T-cell (primary cell): ENCODE results near the gene FUT1. TPM values are rescaled to one million over a fixed set of nuclear protein-coding genes. Genes with fewer than 3 reads are reported as not detected.

Source experiments
- ATAC-seq, 4 experiments: fragments of 200-7000 bp in 3 of 4; fragments of 150-1000 bp in 1 of 4; cut with Tn5 transposase; replicated peaks in 1 of 4; 1 replicate in 3 of 4; 2 replicates in 1 of 4; pipeline ENCODE4 v1.10.0; 2021; ENCODE audit warnings: moderate library complexity in 3 of 4, mild to moderate bottlenecking in 2 of 4, moderate number of reproducible peaks in 1 of 4
- CTCF ChIA-PET, 2 donors: fragments of 300-600 bp; sonication (Branson Sonifier 250); formaldehyde crosslinking; loops; one replicate each; lab custom pipeline; 2022; ENCODE audit warnings: antibody characterized with exemption in 2 of 2; lab: Charles Lee
- POLR2A ChIA-PET, 2 donors: fragments of 300-600 bp; sonication (Branson Sonifier 250); formaldehyde crosslinking; loops; one replicate each; lab custom pipeline; 2022; ENCODE audit warnings: antibody characterized with exemption in 2 of 2; lab: Charles Lee
- DNase-seq, 35 experiments: peaks; one replicate each; pipeline versions ENCODE4 v3.0.0 to v3.0.0-alpha.2; 2013 to 2023
- H3K27ac ChIP-seq: one replicate; pipeline ENCODE4 v1.5.1; 2013; ENCODE audit warnings: low read length
- H3K27me3 ChIP-seq, 2 experiments: replicated peaks in 1 of 2; 1 replicate in 1 of 2; 2 replicates in 1 of 2; pipeline versions ENCODE4 v1.6.1 to v1.7.0; 2013; ENCODE audit warnings: low read length in 1 of 2, mixed read lengths in 1 of 2; ENCODE audit not compliant: control insufficient read depth in 2 of 2, insufficient read depth in 2 of 2; ENCODE audit errors: extremely low read depth in 1 of 2
- H3K36me3 ChIP-seq, 2 donors: 1 replicate in 1 of 2; 2 replicates in 1 of 2; pipeline versions ENCODE4 v1.6.1 to v1.7.0; 2013; ENCODE audit warnings: low read length in 1 of 2; ENCODE audit not compliant: control insufficient read depth in 2 of 2, insufficient read depth in 1 of 2; ENCODE audit errors: extremely low read depth in 1 of 2
- H3K4me1 ChIP-seq, 2 experiments: 1 replicate in 1 of 2; 2 replicates in 1 of 2; pipeline versions ENCODE4 v1.6.1 to v1.7.0; 2013; ENCODE audit warnings: low read length in 2 of 2, mixed read lengths in 1 of 2; ENCODE audit not compliant: insufficient read depth in 2 of 2, control insufficient read depth in 1 of 2; ENCODE audit errors: extremely low read depth in 1 of 2
- H3K4me3 ChIP-seq, 2 donors: 1 replicate in 1 of 2; 2 replicates in 1 of 2; pipeline versions ENCODE4 v1.5.1 to v1.7.0; 2013; ENCODE audit warnings: mild to moderate bottlenecking in 2 of 2, low read length in 1 of 2, moderate library complexity in 1 of 2; ENCODE audit not compliant: control insufficient read depth in 1 of 2; ENCODE audit errors: extremely low read depth in 1 of 2
- H3K9me3 ChIP-seq: 2 replicates; pipeline ENCODE4 v1.7.0; 2013
- H3K27ac Mint-ChIP-seq, 2 donors: one replicate each; pipeline ENCODE4 v1.8.0; 2020 to 2021; ENCODE audit warnings: mild to moderate bottlenecking in 2 of 2, mixed read lengths in 2 of 2
- H3K27me3 Mint-ChIP-seq, 2 donors: one replicate each; pipeline ENCODE4 v1.8.0; 2021 to 2022; ENCODE audit warnings: mixed read lengths in 2 of 2
- H3K36me3 Mint-ChIP-seq: one replicate; pipeline ENCODE4 v1.8.0; 2021; ENCODE audit warnings: mixed read lengths
- H3K4me1 Mint-ChIP-seq, 3 donors: one replicate each; pipeline ENCODE4 v1.8.0; 2020 to 2022; ENCODE audit warnings: mixed read lengths in 3 of 3, mild to moderate bottlenecking in 1 of 3
- H3K4me3 Mint-ChIP-seq, 3 donors: one replicate each; pipeline ENCODE4 v1.8.0; 2020 to 2022; ENCODE audit warnings: mild to moderate bottlenecking in 3 of 3, mixed read lengths in 3 of 3, moderate library complexity in 3 of 3
- H3K9me3 Mint-ChIP-seq, 3 donors: one replicate each; pipeline ENCODE4 v1.8.0; 2020 to 2022; ENCODE audit warnings: mixed read lengths in 3 of 3
- WGBS: methylation state at CpG from one replicate; pipeline ENCODE4 v1.1.5; 2013; ENCODE audit warnings: missing lambda C conversion rate; ENCODE audit not compliant: insufficient coverage; 5-methylcytosine and 5-hydroxymethylcytosine counted together
- total RNA-seq, 35 experiments: library from RNA in 6 of 35; stranded (reverse) in 6 of 35; fragments of 120-200 nt in 1 of 35; gene quantifications; one replicate each; pipeline versions ENCODE4 v1.2.1 to v1.2.4 and lab custom pipeline; 2013 to 2026

FUT1 gene
- total RNA-seq, 5 donors from 2014 or later (not counting 1 experiment from before 2014, with no cell fraction given), result 0.09 to 0.28 (median 0.15) TPM

DNA sequence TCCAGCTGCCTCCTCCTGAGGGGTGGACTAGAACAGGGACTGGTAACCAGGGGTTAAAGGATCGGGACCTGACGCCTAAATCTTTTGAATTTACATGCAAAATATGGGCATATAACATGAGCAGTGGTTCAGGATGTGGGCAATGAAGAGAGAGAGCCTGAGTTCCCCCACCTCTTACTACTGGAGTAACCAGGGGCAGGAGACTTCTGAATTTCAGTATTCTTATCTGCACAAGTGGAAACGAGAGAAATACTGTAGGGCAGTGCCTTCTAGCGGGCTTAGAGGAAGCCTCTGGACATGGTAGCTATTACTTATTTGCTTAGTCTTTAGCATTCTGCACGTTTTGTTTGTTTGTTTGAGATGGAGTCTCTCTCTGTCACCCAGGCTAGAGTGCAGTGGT is 32.1 kb upstream of the FUT1 start:
- no peaks in the 10 kb centered on the region for H3K36me3 Mint-ChIP-seq
- ChIA-PET CTCF (interaction anchor here in 1 of 2 donors (0.5 kb wide), 1 partner anchor 176 kb away, joined by 3 read pairs; no protein-coding TSS in a partner anchor), POLR2A (no interaction called here)
- Histone ChIP-seq H3K27ac (no peak overlapping the region), H3K9me3 (no peaks in the 10 kb centered on the region), H3K4me1 (peaks cover 0 to 6% of the 10 kb centered on the region in 2 experiments), H3K4me3 (no peak overlapping the region), H3K36me3 (no peaks in the 10 kb centered on the region), H3K27me3 (peaks cover 0 to 28% of the 10 kb centered on the region in 2 experiments)
- no peaks in the 10 kb centered on the region for H3K9me3 Mint-ChIP-seq
- peaks cover 3 to 5% (median 3%) of the 10 kb centered on the region in 3 donors for H3K4me1 Mint-ChIP-seq
- WGBS, result 35% methylated on average over 3 of the region's 5 CpGs
- DNase-seq, result no peak
- H3K27me3 Mint-ChIP-seq, result peaks cover 3 to 8% of the 10 kb centered on the region in 2 donors
- ATAC-seq, result no peak
- H3K4me3 Mint-ChIP-seq, result no peak overlapping the region
- no peak overlapping the region for H3K27ac Mint-ChIP-seq

DNA sequence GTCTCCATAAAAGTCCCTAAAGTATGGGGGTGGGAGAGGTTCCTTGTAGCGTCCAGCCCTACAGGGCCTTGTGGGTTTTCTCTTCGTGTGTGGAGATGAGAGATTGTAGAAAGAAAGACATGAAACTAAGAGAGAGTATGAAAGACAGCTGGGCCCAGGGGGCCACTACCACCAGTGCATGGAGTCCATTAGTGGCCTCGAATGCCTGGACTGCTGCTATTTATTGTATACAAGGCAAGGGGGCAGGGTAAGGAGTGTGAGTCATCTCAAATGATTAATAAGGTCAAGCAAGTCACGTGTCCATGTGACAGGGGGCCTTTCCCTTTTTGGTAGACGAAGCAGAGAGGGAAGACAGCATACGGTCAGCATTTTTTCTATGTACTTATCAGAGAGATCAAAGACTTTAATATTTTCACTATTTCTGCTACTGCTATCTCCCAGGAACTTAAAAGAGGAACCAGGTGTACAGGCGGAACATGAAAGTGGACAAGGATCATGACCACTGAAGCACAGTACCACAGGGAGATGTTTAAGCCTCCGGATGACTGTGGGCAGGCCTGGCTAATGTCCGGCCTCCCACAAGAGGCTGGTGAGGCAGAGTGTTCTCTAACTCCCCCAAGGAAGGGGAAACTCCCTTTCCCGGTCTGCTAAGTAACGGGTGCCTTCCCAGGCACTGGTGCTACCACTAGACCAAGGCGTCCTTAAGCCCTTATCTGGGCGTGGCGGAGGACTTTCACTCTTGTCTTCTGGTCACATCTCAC is 28.4 kb upstream of the FUT1 start:
- Mint-ChIP-seq H3K36me3 (no peaks in the 10 kb centered on the region), H3K4me1 (peaks cover 3 to 5% (median 3%) of the 10 kb centered on the region in 3 donors), H3K27me3 (peaks cover 3 to 8% of the 10 kb centered on the region in 2 donors), H3K4me3 (no peak overlapping the region), H3K9me3 (no peaks in the 10 kb centered on the region), H3K27ac (no peak overlapping the region)
- Histone ChIP-seq H3K4me1 (peaks cover 0 to 6% of the 10 kb centered on the region in 2 experiments), H3K4me3 (no peak overlapping the region), H3K36me3 (no peaks in the 10 kb centered on the region), H3K27me3 (peaks cover 0 to 28% of the 10 kb centered on the region in 2 experiments), H3K9me3 (no peaks in the 10 kb centered on the region), H3K27ac (no peak overlapping the region)
- DNase-seq, result no peak
- CTCF ChIA-PET, result interaction anchor here in 1 of 2 donors (0.7 kb wide), 1 partner anchor 43 kb away, joined by 5 read pairs; no protein-coding TSS in a partner anchor
- POLR2A ChIA-PET, result no interaction called here
- no peak for ATAC-seq
- WGBS, result 61% methylated on average over 4 of the region's 14 CpGs

DNA sequence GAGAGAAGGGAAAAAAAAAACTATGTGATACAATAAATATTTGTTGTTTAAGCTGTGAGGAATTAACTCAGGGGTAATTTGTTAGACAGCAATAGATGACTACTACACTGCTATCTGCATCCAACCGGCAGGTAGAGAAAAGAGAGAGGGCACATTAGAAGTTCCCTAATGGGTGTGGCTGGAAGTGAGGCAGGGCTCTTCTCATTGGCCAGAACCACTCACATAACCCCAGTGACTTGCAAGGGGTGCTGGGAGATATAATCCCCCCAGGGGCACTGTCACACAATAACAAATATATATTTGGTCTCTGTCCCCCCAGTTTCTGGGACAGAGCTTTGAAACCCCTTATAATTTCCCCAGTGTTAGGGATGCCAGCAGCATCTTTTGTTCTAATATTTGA is 27.2 kb upstream of the FUT1 start:
- no peaks in the 10 kb centered on the region for H3K36me3 ChIP-seq
- Mint-ChIP-seq H3K4me3 (no peak overlapping the region), H3K27ac (no peak overlapping the region), H3K4me1 (peaks cover 3 to 5% (median 3%) of the 10 kb centered on the region in 3 donors), H3K36me3 (no peaks in the 10 kb centered on the region), H3K27me3 (peaks cover 3 to 5% of the 10 kb centered on the region in 2 donors), H3K9me3 (no peaks in the 10 kb centered on the region)
- peaks cover 0 to 18% of the 10 kb centered on the region in 2 experiments for H3K27me3 ChIP-seq
- H3K9me3 ChIP-seq, result no peaks in the 10 kb centered on the region
- no peak for DNase-seq
- ATAC-seq, result no peak
- ChIA-PET CTCF (interaction anchor here in 1 of 2 donors (1.0 kb wide), 1 partner anchor 63 kb away, joined by 3 read pairs; no protein-coding TSS in a partner anchor), POLR2A (interaction anchor here in 1 of 2 donors (0.6 kb wide), 1 partner anchor 8 kb away, joined by 8 read pairs; no protein-coding TSS in a partner anchor)
- no peak overlapping the region for H3K4me3 ChIP-seq
- WGBS, result no CpG with 5 or more reads among the region's 1 CpG
- H3K27ac ChIP-seq, result no peak overlapping the region
- peaks cover 0 to 6% of the 10 kb centered on the region in 2 experiments for H3K4me1 ChIP-seq

DNA sequence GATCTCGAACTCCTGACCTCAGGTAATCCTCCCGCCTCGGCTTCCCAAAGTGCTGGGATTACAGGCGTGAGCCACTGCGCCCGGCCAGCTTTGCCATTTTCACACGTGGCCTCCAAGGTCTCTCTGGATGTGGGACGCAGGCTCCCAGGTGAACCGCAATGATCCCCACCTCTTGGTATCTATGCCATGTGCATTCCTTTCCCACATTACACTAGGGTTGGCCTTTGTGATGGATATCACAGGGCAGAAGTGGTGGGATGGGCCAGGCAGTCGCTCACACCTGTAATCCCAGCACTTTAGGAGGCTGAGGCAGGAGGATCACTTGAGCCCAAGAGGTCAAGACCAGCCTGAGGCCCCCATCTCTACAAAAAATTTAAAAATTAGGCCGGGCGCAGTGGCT is 25.3 kb upstream of the FUT1 start:
- no peak overlapping the region for H3K27ac Mint-ChIP-seq
- Histone ChIP-seq H3K36me3 (no peaks in the 10 kb centered on the region), H3K4me3 (no peak overlapping the region), H3K27me3 (peaks cover 0 to 15% of the 10 kb centered on the region in 2 experiments), H3K9me3 (no peaks in the 10 kb centered on the region), H3K4me1 (peaks cover 0 to 5% of the 10 kb centered on the region in 2 experiments), H3K27ac (no peak overlapping the region)
- H3K27me3 Mint-ChIP-seq, result peaks cover 0 to 4% of the 10 kb centered on the region in 2 donors
- no peak for DNase-seq
- CTCF ChIA-PET, result no interaction called here
- no peaks in the 10 kb centered on the region for H3K9me3 Mint-ChIP-seq
- H3K4me1 Mint-ChIP-seq, result peaks cover 3 to 5% (median 3%) of the 10 kb centered on the region in 3 donors
- H3K36me3 Mint-ChIP-seq, result no peaks in the 10 kb centered on the region
- WGBS, result 86% methylated on average over 7 of the region's 12 CpGs
- H3K4me3 Mint-ChIP-seq, result no peak overlapping the region
- ATAC-seq, result no peak
- POLR2A ChIA-PET, result no interaction called here

DNA sequence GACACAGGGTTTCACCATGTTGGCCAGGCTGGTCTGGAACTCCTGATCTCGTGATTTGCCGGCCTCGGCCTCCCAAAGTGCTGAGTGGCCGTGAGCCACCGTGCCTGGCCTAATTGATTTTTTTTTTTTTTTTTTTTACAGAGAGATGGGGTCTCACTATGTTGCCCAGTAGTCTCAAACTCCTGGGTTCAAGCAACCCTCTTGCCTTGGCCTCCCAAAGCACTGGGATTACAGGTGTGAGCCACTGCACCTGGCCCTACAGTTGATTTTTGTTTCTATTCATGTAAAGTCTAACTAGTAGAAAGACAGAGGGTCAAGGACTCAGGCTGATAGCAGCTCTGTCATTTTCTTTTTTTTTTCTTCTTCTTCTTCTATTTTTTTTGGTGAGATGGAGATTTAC is 24.7 kb upstream of the FUT1 start:
- Mint-ChIP-seq H3K36me3 (no peaks in the 10 kb centered on the region), H3K27me3 (peaks cover under 1 to 3% of the 10 kb centered on the region in 2 donors), H3K4me3 (no peak overlapping the region), H3K9me3 (no peaks in the 10 kb centered on the region), H3K4me1 (peaks cover 0 to under 1% (median 0%) of the 10 kb centered on the region in 3 donors), H3K27ac (no peak overlapping the region)
- H3K4me1 ChIP-seq, result no peaks in the 10 kb centered on the region
- H3K4me3 ChIP-seq, result no peak overlapping the region
- no peaks in the 10 kb centered on the region for H3K9me3 ChIP-seq
- DNase-seq (no peak), ATAC-seq (no peak)
- no peaks in the 10 kb centered on the region for H3K36me3 ChIP-seq
- peaks cover 0 to 10% of the 10 kb centered on the region in 2 experiments for H3K27me3 ChIP-seq
- 100% methylated on average over 4 of the region's 5 CpGs for whole genome bisulfite sequencing
- no peak overlapping the region for H3K27ac ChIP-seq
- CTCF ChIA-PET, result interaction anchor here in 1 of 2 donors (0.6 kb wide), 1 partner anchor 271 kb away, joined by 4 read pairs; no protein-coding TSS in a partner anchor
- POLR2A ChIA-PET, result no interaction called here

DNA sequence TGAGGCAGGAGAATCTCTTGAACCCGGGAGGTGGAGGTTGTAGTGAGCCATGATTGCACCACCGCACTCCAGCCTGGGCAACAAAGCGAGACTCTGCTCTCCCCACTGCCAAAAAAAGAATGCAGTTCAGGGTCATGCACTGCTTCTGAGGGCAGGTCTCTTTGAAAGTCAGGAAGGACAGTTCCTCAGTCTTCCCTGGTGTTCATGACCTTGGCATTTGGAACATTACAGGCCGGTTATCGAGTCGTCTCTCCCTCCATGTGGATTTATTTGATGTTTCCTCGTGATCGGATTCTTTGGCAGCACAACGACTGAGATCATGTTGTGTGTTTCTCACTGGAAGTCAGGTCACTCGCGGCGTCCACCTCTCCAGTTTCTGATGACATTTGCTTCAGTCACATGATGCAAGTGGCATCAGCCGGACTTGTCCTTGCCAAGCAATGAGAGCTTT is 20.1 kb upstream of the FUT1 start:
- 92% methylated on average over 10 of the region's 13 CpGs for WGBS

More for the DNA sequence above, 20.1 kb upstream of the FUT1 start:
- H3K36me3 Mint-ChIP-seq, result no peaks in the 10 kb centered on the region
- POLR2A ChIA-PET, result no interaction called here
- no peak for DNase-seq
- H3K9me3 Mint-ChIP-seq, result no peaks in the 10 kb centered on the region
- Histone ChIP-seq H3K4me3 (no peak overlapping the region), H3K36me3 (no peaks in the 10 kb centered on the region), H3K27me3 (peaks cover 2 to 34% of the 10 kb centered on the region in 2 experiments), H3K9me3 (no peaks in the 10 kb centered on the region), H3K27ac (no peak overlapping the region), H3K4me1 (no peaks in the 10 kb centered on the region)
- CTCF ChIA-PET, result interaction anchor here (0.6 kb wide), 2 partner anchors 43 to 230 kb away, joined by 3 to 4 read pairs; no protein-coding TSS in a partner anchor
- no peak overlapping the region for H3K4me3 Mint-ChIP-seq
- no peaks in the 10 kb centered on the region for H3K4me1 Mint-ChIP-seq
- H3K27me3 Mint-ChIP-seq, result peaks cover 12 to 21% of the 10 kb centered on the region in 2 donors
- no peak overlapping the region for H3K27ac Mint-ChIP-seq
- ATAC-seq, result no peak
